NCI-H1105 treated with DMSO at 0.1 percent for 48 hours (cell line): Measurements from ENCODE around the gene MYH15.

Experiments
- DNase-seq: peaks from one replicate; lab custom pipeline; 2025; lab: John Stamatoyannopoulos, UW

Gene MYH15

GRCh38 chr3:108509871-108510270 lies 525 bp downstream of the MYH15 start:
- no peak for DNase-seq

- DNase-seq, result peak; percentile 86
Observed at GRCh38 chr3:108509263-108509662, 1.1 kb downstream of the MYH15 start.

- DNase-seq, result no peak
Observed at GRCh38 chr3:108507902-108508301, 2.5 kb downstream of the MYH15 start.

- DNase-seq, result no peak
Observed at GRCh38 chr3:108505811-108506210, 4.6 kb downstream of the MYH15 start.

GRCh38 chr3:108503722-108504121 lies 6.7 kb downstream of the MYH15 start:
- no peak for DNase-seq

- no peak for DNase-seq
Observed at GRCh38 chr3:108501535-108501934, 8.9 kb downstream of the MYH15 start.

GRCh38 chr3:108500728-108501127 lies 9.7 kb downstream of the MYH15 start:
- DNase-seq, result no peak

- no peak for DNase-seq
Observed at GRCh38 chr3:108497271-108497670, 13.1 kb downstream of the MYH15 start.

- DNase-seq, result no peak
Observed at GRCh38 chr3:108495717-108496116, 14.7 kb downstream of the MYH15 start.

GRCh38 chr3:108494906-108495531 lies 15.4 kb downstream of the MYH15 start:
- peak; percentile 79 for DNase-seq

GRCh38 chr3:108493862-108494261 lies 16.5 kb downstream of the MYH15 start:
- DNase-seq, result no peak

- DNase-seq, result no peak
Observed at GRCh38 chr3:108491456-108491855, 18.9 kb downstream of the MYH15 start.

- DNase-seq, result peak; percentile 65
Observed at GRCh38 chr3:108489776-108490175, 20.6 kb downstream of the MYH15 start.

GRCh38 chr3:108488631-108489030 lies 21.8 kb downstream of the MYH15 start:
- DNase-seq, result no peak

- DNase-seq, result no peak
Observed at GRCh38 chr3:108487439-108487838, 23.0 kb downstream of the MYH15 start.

GRCh38 chr3:108486941-108487340 lies 23.5 kb downstream of the MYH15 start:
- no peak for DNase-seq

- no peak for DNase-seq
Observed at GRCh38 chr3:108486338-108486737, 24.1 kb downstream of the MYH15 start.

GRCh38 chr3:108485146-108485545 lies 25.2 kb downstream of the MYH15 start:
- no peak for DNase-seq

- DNase-seq, result no peak
Observed at GRCh38 chr3:108479224-108479623, 31.2 kb downstream of the MYH15 start.

GRCh38 chr3:108477511-108478147 lies 32.8 kb downstream of the MYH15 start:
- DNase-seq, result peak; percentile 92

- no peak for DNase-seq
Observed at GRCh38 chr3:108475220-108475782, 35.1 kb downstream of the MYH15 start.

GRCh38 chr3:108474581-108474980 lies 35.8 kb downstream of the MYH15 start:
- DNase-seq, result no peak

- DNase-seq, result no peak
Observed at GRCh38 chr3:108473711-108474110, 36.7 kb downstream of the MYH15 start.
